Endothelial cell of umbilical vein (primary cell): ENCODE results near the gene FOXP1. TPM values are rescaled to one million over a fixed set of nuclear protein-coding genes. Genes with fewer than 3 reads are reported as not detected.

Source experiments
- BruUV-seq: library from RNA; stranded (reverse); fragments of 400-500 nt; replicated peaks from 2 replicates; lab custom pipeline; 2021; lab: Mats Ljungman, UMichigan
- CTCF ChIA-PET: fragments of 300-600, 350-600 bp; sonication (Branson Sonifier 250); formaldehyde crosslinking; loops from one replicate; lab custom pipeline; 2021; ENCODE audit warnings: antibody characterized with exemption, inconsistent platforms; lab: Charles Lee
- POLR2A ChIA-PET: fragments of 300-600, 350-600 bp; sonication (Branson Sonifier 250); formaldehyde crosslinking; loops from one replicate; lab custom pipeline; 2021; ENCODE audit warnings: antibody characterized with exemption, inconsistent platforms; lab: Charles Lee
- DNase-seq: peaks from one replicate; pipeline ENCODE4 v3.0.0-alpha.2; 2011; ENCODE audit warnings: low read depth, low spot score
- FAIRE-seq: peaks from 2 replicates; lab custom pipeline; 2011; peaks lifted over from hg19 to GRCh38; lab: Jason Lieb, UNC
- H2AFZ ChIP-seq: 2 replicates; pipeline ENCODE4 v1.6.0; 2012; ENCODE audit warnings: low read depth, low read length, control low read depth, inconsistent platforms
- H3K27ac ChIP-seq: 2 replicates; pipeline ENCODE4 v1.5.1; 2011; ENCODE audit warnings: low read depth, mild to moderate bottlenecking, control low read depth, low read length, moderate library complexity; ENCODE audit not compliant: insufficient read depth
- H3K27me3 ChIP-seq, 2 experiments: 2 replicates each; pipeline versions ENCODE4 v1.6.0 to v1.6.1; 2011; ENCODE audit warnings: low read length in 2 of 2, mixed read lengths in 1 of 2; ENCODE audit not compliant: control insufficient read depth in 2 of 2, insufficient read depth in 2 of 2
- H3K36me3 ChIP-seq, 2 experiments: 2 replicates in 1 of 2; 3 replicates in 1 of 2; pipeline ENCODE4 v1.5.1; 2011; ENCODE audit warnings: low read length in 2 of 2, mild to moderate bottlenecking in 1 of 2, moderate library complexity in 1 of 2; ENCODE audit not compliant: control insufficient read depth in 2 of 2, insufficient read depth in 2 of 2; ENCODE audit errors: extremely low read depth in 1 of 2
- H3K4me1 ChIP-seq: 3 replicates; pipeline ENCODE4 v1.5.1; 2011; ENCODE audit warnings: mild to moderate bottlenecking, low read length; ENCODE audit not compliant: control insufficient read depth, insufficient read depth; ENCODE audit errors: extremely low read depth
- H3K4me2 ChIP-seq: 2 replicates; pipeline ENCODE4 v1.6.1; 2011; ENCODE audit warnings: low read length, control low read depth, mixed read lengths; ENCODE audit not compliant: insufficient read depth
- H3K4me3 ChIP-seq, 3 experiments: fragments of 200-600 bp in 1 of 3; sonication (generic), shearing (Covaris generic) in 1 of 3; replicated peaks in 1 of 3; 2 replicates each; pipeline ENCODE4 v1.5.1; 2011 to 2016; ENCODE audit warnings: control low read depth in 3 of 3, low read length in 3 of 3, mild to moderate bottlenecking in 2 of 3, inconsistent platforms in 1 of 3, low read depth in 1 of 3, moderate library complexity in 1 of 3; ENCODE audit not compliant: insufficient read depth in 1 of 3
- H3K79me2 ChIP-seq: 2 replicates; pipeline ENCODE4 v1.6.0; 2012; ENCODE audit warnings: low read length, inconsistent platforms; ENCODE audit not compliant: control insufficient read depth, insufficient read depth
- H3K9ac ChIP-seq: replicated peaks from 2 replicates; pipeline ENCODE3; 2011; ENCODE audit warnings: low read length, control low read depth; ENCODE audit not compliant: insufficient read depth; ENCODE audit errors: extremely low read depth
- H3K9me1 ChIP-seq: replicated peaks from 3 replicates; pipeline ENCODE4 v1.6.0; 2011; ENCODE audit warnings: mild to moderate bottlenecking, low read length; ENCODE audit not compliant: control insufficient read depth, insufficient read depth; ENCODE audit errors: extremely low read depth
- H3K9me3 ChIP-seq: replicated peaks from 2 replicates; pipeline ENCODE4 v1.5.1; 2012; ENCODE audit warnings: low read length, inconsistent platforms; ENCODE audit not compliant: control insufficient read depth, insufficient read depth
- H4K20me1 ChIP-seq: replicated peaks from 2 replicates; pipeline ENCODE3; 2011; ENCODE audit warnings: mild to moderate bottlenecking, low read length; ENCODE audit not compliant: control insufficient read depth, insufficient read depth; ENCODE audit errors: extremely low read depth
- CTCF ChIP-seq, 2 donors: IDR thresholded peaks; 1 replicate in 1 of 2; 2 replicates in 1 of 2; pipeline ENCODE4 v1.5.1; 2011; ENCODE audit warnings: low read length in 2 of 2, mild to moderate bottlenecking in 2 of 2, moderate library complexity in 2 of 2, control low read depth in 1 of 2, inconsistent platforms in 1 of 2, low read depth in 1 of 2; ENCODE audit not compliant: insufficient read depth in 1 of 2; ENCODE audit errors: extremely low read depth in 1 of 2
- EZH2 ChIP-seq: IDR thresholded peaks from 2 replicates; pipeline ENCODE4 v1.6.1; 2012; ENCODE audit warnings: borderline replicate concordance, low read depth, mild to moderate bottlenecking, moderate library complexity, low read length, inconsistent platforms; ENCODE audit not compliant: severe bottlenecking
- FOS ChIP-seq: IDR thresholded peaks from 2 replicates; pipeline ENCODE4 v1.6.1; 2011; ENCODE audit warnings: mild to moderate bottlenecking, low read length, moderate library complexity, borderline replicate concordance; ENCODE audit not compliant: insufficient read depth
- GATA2 ChIP-seq: IDR thresholded peaks from 2 replicates; pipeline ENCODE4 v1.7.0; 2011; ENCODE audit warnings: low read depth, mild to moderate bottlenecking, moderate library complexity, mixed read lengths, low read length; ENCODE audit not compliant: insufficient read length, insufficient read depth
- JUN ChIP-seq: IDR thresholded peaks from 2 replicates; pipeline ENCODE4 v1.6.1; 2011; ENCODE audit warnings: borderline replicate concordance, low read depth; ENCODE audit not compliant: insufficient read length, insufficient read depth
- MYC ChIP-seq: IDR thresholded peaks from one replicate; pipeline ENCODE4 v1.6.1; 2011; ENCODE audit warnings: mild to moderate bottlenecking, low read depth, low read length
- POLR2A ChIP-seq: IDR thresholded peaks from 2 replicates; pipeline ENCODE4 v1.6.1; 2012; ENCODE audit warnings: low read depth, mild to moderate bottlenecking, control low read depth, low read length
- POLR2AphosphoS5 ChIP-seq: IDR thresholded peaks from 2 replicates; pipeline ENCODE4 v1.6.1; 2012; ENCODE audit warnings: low read depth, mild to moderate bottlenecking, control low read depth, low read length, moderate library complexity; ENCODE audit not compliant: insufficient read depth
- dilution Hi-C: fragments of 300-500 bp; cut with MboI; formaldehyde crosslinking; loops from one replicate; pipeline ENCODE4 v1.15.0; 2019; ENCODE audit warnings: low sequenced_read_pairs; ENCODE audit not compliant: extremely low pct_ligation_motif_present
- intact Hi-C: fragments of 100-400 bp; cut with micrococcal nuclease; formaldehyde crosslinking; loops from one replicate; pipeline ENCODE4 v1.10.0; 2022
- polyA plus RNA-seq, 4 experiments: library from polyadenylated mRNA; depleted of rRNA in 3 of 4; stranded (reverse) in 3 of 4; unstranded in 1 of 4; fragments of >200 nt; gene quantifications; 2 replicates each; pipeline versions ENCODE4 v1.2.1 to v1.2.3, GENCODE V29; 2011 to 2012; ENCODE audit warnings: missing spikeins in 1 of 4
- total RNA-seq: library from RNA; stranded (reverse); gene quantifications from 2 replicates; pipeline ENCODE4 v1.2.3, GENCODE V29; 2021
- TF ChIP-seq, protein P1 (sequence below): IDR thresholded peaks from 2 replicates; pipeline ENCODE4 v1.6.1; 2011; ENCODE audit not compliant: insufficient read depth, insufficient read length

Gene FOXP1
- total and polyA plus RNA-seq, 2 donors (not counting 3 experiments of a cell fraction or from before 2014, with no cell fraction given): 41.0 to 107 TPM

- Histone ChIP-seq H2AFZ (no peak overlapping the region), H3K27ac (no peak overlapping the region), H3K9me3 (no peaks in the 10 kb centered on the region), H3K4me3 (no peak overlapping the region), H3K4me1 (no peaks in the 10 kb centered on the region), H3K4me2 (no peak overlapping the region), H3K9me1 (no peaks in the 10 kb centered on the region), H3K27me3 (no peaks in the 10 kb centered on the region), H3K36me3 (no peaks in the 10 kb centered on the region), H3K9ac (no peak overlapping the region), H4K20me1 (no peaks in the 10 kb centered on the region), H3K79me2 (no peaks in the 10 kb centered on the region)
- dilution Hi-C loops: no loop called here
- intact Hi-C loops: no loop called here
- no peak for DNase-seq
- FAIRE-seq: no peak
- POLR2A ChIA-PET: no interaction called here
- no TSS peak for BruUV-seq
- TF ChIP-seq POLR2AphosphoS5 (no peak), MYC (no peak), CTCF (IDR thresholded peaks at IDR 0.05; ENCODE audit: extremely low read depth in 1 of 2, insufficient read depth in 1 of 2, low read depth in 1 of 2, low read length in 2 of 2) (no peak), FOS (no peak), JUN (no peak), POLR2A (no peak), EZH2 (no peak), GATA2 (no peak)
- TF ChIP-seq, protein P1, sequence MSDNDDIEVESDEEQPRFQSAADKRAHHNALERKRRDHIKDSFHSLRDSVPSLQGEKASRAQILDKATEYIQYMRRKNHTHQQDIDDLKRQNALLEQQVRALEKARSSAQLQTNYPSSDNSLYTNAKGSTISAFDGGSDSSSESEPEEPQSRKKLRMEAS: no peak
- CTCF ChIA-PET: no interaction called here
These were observed 203.4 kb downstream of the FOXP1 start for GRCh38 chr3:71380096-71380495.
